Adrenal gland (tissue), 5 donors: Measurements from ENCODE around the gene BCL2L14.

Source experiments
- CTCF ChIP-seq, 6 experiments: fragments of 450-650 bp in 4 of 6; fragments of 200-600 bp in 2 of 6; sonication (generic) in 1 of 6; IDR thresholded peaks; 1 replicate in 5 of 6; 2 replicates in 1 of 6; pipeline versions ENCODE4 v1.5.1 to v1.8.0; 2016 to 2021; ENCODE audit warnings: antibody characterized with exemption in 6 of 6, mild to moderate bottlenecking in 2 of 6, moderate library complexity in 1 of 6
- POLR2A ChIP-seq, 2 donors: fragments of 450-650 bp; IDR thresholded peaks; one replicate each; pipeline ENCODE4 v1.6.1; 2017; ENCODE audit warnings: antibody characterized with exemption in 2 of 2, mild to moderate bottlenecking in 2 of 2, moderate library complexity in 1 of 2
- donor health status: DM: no; HTN: no; CAD: no.

DNA sequence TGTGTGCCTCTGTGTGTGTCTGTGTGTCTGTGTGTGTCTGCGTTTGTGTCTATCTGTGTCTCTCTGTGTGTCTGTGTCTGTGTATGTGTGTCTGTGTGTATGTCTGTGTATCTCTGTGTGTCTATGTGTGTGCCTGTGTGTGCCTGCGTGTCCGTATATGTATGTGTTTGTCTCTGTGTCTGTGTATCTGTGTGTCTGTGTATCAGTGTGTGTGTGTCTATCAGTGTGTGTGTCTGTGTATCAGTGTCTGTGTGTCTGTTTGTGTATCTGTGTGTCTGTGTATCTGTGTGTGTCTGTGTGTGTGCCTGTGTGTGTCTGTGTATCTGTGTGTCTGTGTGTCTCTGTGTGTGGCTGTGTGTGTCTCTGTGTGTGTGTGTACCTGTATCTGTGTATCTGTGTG lies 23.1 kb upstream of the BCL2L14 start:
- TF ChIP-seq CTCF (IDR thresholded peaks at IDR 0.05): no peak
- no peak for TF ChIP-seq POLR2A (IDR thresholded peaks at IDR 0.05)
